GM10847 (cell line): ENCODE measurements around the gene NYAP2.

Source experiments
- POLR2A ChIP-seq: IDR thresholded peaks from 2 replicates; pipeline ENCODE4 v1.6.1; 2011; ENCODE audit not compliant: insufficient read length; ENCODE audit errors: extremely low read depth

Gene NYAP2

DNA sequence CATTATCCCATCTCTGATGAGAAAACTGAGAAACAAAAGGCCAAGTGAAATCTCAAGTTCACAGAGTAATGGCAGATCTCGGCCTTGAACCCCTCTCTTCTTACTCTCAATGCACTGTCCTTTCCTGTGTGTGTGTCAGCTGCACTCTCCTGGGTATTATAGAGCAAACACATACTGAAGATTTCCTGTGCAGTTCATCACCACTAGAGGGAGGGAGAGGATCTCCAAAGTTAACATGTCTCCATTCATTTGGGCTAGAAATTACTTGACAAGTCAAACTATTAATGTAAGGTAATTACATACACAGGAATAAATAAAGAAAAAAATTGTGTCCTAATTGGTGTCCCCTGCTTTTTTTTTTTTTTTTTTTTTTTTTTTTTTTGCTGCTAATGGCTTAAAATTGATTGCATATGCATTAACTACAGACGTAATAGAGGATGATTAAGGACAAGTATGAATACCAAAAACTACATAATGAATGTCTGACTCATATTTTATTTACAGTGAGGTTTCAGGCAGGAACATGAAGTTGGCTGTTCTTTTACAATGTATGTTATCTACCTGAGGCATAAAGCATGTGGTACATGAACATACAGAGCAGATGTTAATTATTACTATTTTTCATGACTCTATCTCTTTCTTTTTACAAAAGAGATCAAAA is 269.2 kb downstream of the NYAP2 start:
- no peak for TF ChIP-seq POLR2A

DNA sequence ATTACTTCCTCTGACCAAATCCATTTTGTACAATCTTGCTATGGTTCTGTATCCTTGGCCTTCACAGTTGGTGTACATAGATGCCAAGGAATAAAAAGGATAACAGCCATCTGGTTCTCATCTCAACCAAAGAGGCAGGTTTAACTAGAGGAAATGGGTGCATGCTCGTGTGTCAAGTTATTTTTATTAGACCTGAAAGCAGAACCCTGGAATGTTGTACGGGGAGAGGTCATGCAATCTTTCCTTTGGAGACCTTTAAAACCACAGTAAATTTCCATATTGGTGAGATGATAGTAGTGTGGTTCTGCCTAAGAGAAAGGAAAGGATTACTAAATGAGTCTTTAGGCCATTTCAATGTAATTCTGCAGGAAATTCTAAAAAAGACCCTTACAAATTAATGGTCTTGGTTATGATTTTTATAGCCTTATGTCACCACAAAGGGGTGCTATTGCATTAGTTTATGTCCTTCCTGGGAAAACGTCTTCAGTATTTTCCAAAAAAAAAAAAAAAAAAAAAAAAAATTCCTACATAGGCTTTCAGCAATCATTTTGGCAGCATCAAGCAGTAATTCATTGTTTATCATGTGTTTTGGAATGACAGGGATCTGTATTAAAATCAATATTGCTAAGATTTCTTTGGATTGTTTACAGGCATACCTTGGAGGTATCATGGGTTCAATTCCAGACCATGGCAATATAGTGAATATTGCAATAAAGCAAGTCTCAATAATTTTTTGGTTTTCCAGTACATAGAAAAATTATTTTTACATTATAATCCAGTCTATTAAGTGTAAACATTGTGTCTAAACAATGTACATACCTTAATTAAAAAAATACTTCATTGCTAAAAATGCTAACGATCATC is 270.8 kb downstream of the NYAP2 start:
- TF ChIP-seq POLR2A = no peak

DNA sequence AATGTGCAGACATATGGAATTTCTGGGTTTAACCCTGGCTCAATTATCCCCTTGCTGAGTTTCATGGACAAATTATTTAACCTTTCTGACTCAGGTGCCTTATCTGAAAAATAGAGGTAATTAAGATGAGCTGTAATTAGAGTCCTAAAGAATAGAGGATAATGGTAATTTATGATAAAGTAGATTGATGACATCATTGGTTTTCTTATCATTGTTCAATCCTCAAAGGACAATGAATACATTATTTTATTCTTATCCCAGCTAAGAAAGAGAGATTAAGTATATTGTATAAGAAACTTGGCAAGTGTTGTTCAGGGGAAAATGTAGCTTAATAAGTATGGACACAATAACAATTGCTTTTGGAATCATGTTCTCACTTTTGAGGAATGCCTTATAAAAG is 279.3 kb downstream of the NYAP2 start:
- TF ChIP-seq POLR2A = no peak

DNA sequence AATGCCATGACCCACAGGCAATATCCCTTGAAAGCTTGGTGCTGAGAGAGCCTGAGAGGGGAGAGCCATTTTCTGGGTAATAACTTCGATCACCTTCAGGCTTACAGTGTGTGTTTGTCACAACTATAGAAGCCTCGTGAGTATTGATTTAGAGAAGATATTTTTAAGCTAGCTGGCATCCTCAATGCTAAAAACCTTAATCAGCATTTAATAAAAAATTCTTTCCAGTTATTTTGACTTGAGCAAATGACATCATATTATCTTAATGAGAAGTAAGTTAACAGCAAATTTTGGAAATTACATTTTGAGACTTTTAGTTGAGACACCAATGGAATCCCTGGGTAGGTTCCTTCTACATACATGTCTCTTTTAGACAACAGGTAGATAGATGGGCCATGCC is 283.7 kb downstream of the NYAP2 start:
- TF ChIP-seq POLR2A = no peak

DNA sequence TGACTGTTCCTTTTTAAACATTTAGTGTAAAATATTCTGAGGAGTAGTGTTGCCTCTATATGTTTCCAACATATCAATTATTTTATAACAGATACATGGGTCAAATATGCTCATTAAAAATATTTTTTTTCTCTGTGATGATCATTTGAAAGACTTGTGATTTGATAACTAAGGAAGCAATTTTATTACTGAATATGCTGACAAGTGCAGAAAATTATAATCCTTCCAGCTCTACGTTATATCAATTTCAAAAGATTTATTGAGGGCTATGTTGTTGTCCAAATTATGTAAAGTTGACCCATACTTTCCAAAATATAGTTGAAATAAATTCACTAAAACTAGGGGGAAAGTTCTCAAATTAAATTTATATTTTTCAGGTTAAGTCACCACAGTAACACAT is 290.6 kb downstream of the NYAP2 start:
- TF ChIP-seq POLR2A = no peak

DNA sequence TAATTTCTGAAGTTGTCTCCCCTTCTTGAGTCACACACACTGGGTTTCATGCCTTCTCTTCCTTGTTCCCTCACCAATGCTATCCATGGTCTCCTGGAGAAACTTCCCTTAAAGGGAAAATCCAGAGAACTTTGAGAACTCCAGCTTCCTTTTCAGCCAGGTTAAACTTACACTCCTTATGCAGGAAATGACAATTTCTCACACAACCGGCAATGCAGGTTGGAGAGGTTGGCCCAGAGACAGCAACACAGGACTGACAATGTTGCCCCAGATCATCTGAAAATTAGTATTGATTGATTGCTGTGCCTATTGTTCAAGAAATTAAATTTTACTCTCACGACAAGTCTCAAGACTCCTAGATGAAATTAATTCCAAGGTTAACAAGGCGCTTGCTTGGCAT is 292.2 kb downstream of the NYAP2 start:
- TF ChIP-seq POLR2A = no peak

DNA sequence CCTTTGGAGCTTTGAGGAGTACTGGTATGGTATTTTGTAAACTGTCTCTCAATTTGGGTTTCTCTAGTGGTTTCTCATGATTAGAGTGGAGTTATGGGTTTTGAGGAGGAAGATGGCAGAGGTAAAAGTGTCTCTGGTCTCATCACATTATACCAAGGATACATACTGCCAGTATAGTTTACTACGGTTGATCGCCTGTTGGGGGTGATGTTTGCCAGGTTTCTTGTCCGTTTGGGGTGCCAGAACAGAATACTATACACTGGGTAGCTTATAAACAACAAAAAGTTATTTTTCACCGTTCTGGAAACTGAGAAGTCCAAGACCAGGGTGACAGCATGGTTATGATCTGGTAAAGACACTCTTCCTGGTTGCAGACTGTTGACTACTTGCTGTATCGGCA is 293.7 kb downstream of the NYAP2 start:
- TF ChIP-seq POLR2A = no peak

DNA sequence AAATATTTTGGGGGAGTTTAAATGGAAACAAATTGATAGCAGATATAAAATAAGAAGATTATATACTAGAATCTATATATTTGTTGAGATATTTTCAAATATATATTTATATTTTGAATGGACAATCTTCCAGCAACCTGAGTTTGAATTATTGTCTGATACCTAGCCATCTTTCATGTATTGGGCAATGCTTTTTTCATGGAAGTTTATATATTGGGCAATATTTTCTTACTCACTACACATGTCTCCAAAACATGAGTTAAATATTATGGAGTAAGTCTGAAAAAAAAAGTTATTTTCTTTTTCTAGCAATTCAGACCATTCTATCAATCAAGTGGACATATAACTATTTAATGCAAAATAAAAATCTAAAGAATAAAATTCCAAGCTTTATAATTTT is 295.2 kb downstream of the NYAP2 start:
- TF ChIP-seq POLR2A = no peak

DNA sequence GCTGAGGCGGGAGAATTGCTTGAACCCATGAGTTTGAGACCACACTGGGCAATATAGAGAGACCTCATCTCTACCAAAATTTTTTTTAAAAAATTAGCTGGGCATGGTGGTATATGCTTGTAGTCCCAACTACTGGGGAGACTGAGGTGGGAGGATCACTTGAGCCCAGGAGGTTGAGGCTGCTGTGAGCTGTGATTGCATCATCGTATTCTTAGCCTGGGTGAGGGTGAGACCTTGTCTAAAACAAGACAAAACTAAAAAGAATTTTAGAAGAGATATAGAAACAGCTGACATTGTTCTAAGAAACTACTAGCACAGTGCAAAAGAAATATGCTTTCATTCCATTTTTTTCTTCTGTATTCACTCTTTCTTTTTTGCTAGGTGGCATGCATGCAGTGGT is 298.4 kb downstream of the NYAP2 start:
- TF ChIP-seq POLR2A = no peak
